COLO668 (cell line): Measurements from ENCODE around the gene GRWD1.

ENCODE experiments used
- DNase-seq: peaks from one replicate; lab custom pipeline; 2025; ENCODE audit not compliant: unreplicated experiment; lab: John Stamatoyannopoulos, UW

The GRWD1 gene

DNA sequence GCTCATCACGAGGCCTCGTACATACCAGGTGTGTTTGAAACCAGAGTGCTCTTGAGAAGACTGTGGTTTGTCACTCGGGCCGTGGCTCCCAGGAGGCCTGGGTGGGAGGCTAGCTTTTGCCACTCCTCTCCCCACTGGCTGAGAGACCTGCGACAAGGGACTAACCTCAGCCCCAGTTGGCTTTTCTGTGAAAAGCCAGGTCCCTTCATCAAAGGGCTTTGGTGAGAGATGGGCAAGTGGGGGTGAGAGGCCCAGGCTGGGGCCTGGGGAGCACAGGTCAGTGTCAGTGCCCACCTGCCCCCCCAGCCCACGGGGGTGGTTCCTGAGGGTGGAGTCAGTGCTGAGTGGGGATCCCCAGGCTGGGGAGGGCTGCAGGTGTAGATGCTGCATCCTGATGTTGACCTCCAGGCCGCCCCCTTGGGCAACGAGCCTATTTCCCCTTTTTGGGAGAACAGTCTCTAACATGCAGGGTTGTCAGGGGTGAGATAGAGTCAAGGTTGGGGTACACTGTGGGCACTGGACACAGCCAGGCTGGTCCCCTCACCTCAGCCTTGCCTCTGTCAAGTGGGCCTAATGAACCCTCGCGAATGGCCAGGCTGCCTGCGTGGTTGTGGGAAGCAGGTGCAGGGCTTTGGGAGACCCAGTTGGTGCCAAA lies 10.3 kb downstream of the GRWD1 start:
- no peak for DNase-seq

- no peak for DNase-seq
These were observed 11.1 kb downstream of the GRWD1 start for GRCh38 chr19:48456864-48457263.

GRCh38 chr19:48458016-48458415 lies 12.2 kb downstream of the GRWD1 start:
- DNase-seq = no peak

DNA sequence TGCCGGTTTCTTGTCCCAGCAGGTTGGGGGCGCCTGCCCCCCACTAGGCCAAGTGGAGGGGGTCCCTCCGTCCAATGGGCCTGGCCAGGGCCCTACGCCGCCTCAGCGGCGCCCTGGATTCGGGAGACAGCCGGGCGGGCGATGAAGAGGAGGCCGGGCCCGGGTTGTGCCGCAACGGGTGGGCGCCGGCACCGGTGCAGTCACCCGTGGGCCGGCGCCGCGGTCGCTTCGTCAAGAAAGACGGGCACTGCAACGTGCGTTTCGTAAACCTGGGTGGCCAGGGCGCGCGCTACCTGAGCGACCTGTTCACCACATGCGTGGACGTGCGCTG lies 15.8 kb downstream of the GRWD1 start:
- no peak for DNase-seq

GRCh38 chr19:48461982-48462655 lies 16.3 kb downstream of the GRWD1 start:
- peak; percentile 31 for DNase-seq

DNA sequence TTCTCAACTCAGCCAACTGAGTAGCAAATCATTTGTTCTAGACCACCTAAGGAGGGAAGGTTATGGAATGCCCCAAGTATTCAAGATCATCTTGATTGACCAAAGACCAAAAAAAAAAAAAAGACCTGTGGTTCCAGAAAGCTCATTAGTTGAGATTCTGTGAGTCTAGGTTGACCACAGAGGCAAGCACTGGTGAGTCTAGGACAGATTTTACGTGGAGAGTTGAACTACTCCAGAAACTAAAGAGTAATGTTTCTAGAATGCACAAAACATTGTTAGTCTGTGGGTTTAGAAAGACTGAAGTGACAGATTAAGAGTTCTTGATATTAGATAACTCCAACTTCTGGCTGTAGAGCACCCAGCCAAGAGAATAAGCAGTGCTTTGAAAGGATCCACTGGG lies 19.4 kb downstream of the GRWD1 start:
- no peak for DNase-seq

- no peak for DNase-seq
These were observed 21.0 kb downstream of the GRWD1 start for GRCh38 chr19:48466561-48467325.

DNA sequence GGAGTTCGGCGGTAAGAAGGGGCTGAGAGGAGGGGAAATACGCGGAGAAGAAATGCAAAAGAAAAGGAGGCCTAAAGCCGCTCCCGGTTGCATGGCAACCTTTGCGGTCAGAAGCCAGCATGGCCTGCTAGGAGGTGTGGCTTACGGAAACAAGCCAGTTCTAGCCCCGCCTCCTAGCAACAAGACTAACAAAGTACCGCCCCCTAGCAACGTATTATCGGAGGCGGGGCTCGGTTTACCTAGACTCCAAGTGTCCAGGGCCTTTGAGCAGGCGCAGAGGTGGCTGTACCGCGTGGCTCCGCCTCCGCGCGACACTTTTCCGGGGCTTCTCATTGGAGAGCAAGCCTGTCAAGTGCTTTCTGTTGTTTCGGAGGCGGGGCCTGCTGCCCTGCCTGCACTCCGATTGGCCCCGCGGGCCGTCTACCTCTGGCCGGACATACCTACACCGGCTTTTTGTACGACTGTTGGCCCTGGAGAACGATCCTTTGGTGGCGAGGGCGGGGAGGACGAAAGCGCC lies 23.0 kb downstream of the GRWD1 start:
- DNase-seq = peak; percentile 99

DNA sequence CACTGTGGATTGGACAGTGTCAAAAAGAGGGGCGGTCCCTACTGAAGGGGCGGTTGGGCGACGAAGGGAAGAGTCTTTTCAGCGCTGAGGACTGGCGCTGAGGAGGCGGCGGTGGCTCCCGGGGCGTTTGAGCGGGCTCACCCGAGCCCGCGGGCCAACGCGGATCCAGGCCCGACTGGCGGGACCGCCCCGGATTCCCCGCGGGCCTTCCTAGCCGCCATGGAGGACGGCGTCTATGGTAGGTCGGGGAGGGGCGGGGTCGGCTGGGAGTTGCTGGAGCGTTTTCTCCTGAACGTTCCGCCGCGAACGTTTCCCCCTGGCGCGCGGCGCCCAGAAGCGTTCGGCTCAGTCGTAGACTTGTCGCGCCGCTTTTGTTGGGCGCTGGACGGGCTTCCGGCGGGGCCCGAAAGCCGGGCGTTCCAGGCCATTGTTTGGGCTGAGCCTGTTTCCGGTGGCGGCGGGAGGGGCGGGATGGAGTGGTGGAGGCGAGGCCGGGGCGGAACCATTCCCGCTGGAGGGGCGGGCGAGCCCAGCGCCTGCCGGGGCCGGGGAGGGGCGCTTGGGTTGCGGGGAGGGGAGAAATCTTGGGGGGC lies 23.6 kb downstream of the GRWD1 start, which contains the start of gene CYTH2:
TSS of gene CYTH2 (plus strand) at position 81 of the 593 bp plus-strand sequence. CDS start at position 220, 139 bp downstream.
- DNase-seq = peak; percentile 87

GRCh38 chr19:48469934-48470680 lies 24.3 kb downstream of the GRWD1 start:
- DNase-seq = no peak

- DNase-seq = no peak
These were observed 25.1 kb downstream of the GRWD1 start for GRCh38 chr19:48470856-48471255.

GRCh38 chr19:48471836-48472235 lies 26.1 kb downstream of the GRWD1 start:
- DNase-seq = no peak

- no peak for DNase-seq
These were observed 27.6 kb downstream of the GRWD1 start for GRCh38 chr19:48473161-48473966.

DNA sequence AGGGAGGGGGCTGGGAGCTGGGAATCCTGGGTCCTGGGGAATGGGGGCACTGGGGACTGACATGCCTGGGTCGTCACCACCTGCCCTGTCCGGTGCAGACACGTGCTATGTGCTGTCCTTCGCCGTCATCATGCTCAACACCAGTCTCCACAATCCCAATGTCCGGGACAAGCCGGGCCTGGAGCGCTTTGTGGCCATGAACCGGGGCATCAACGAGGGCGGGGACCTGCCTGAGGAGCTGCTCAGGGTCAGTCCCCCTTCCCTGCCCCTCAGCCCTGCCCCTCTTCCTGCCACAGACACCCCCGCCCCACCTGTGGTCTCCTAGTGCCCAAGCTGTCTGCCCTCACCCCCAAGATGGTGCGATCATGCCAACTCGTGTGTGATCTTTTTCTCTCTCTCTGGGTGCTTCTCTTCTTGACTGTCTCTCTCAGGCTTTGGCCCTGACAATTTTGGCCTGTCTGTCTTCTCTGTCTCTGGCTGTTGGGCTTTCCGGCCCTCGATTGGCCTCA lies 28.4 kb downstream of the GRWD1 start:
- no peak for DNase-seq

DNA sequence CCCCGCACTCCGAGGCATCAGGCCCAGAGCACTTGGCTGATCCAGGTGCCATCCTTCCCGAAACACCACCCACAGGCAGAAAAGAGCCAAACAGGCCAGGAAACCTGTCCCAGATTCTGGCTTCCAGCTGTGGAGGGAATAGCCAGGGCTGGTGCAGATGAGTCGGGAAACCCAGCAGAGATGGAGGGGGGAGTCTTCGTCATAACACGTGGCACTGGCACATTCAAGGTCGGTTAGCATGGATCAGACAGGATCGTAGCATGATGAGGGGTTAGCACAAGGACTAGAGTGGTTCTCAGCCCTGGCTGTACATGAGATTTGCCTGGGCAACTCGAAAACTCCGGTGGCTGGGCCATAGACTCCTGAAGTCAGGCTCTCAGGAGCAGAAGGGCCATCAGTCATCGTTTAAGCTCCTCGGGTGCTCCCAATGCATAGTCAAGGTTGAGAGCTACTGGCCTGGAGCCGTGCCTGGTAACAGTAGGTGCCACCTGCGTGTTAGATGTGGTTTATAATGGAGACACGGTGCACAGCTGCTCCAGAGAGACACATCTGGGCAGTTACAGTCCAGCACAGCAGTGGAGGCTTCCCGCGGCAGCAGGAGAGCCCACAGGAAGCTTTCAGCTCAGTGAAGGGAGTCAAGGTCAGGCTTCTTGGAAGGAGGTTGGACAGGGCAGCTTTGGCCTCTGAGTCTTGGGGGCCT lies 29.7 kb downstream of the GRWD1 start:
- no peak for DNase-seq

DNA sequence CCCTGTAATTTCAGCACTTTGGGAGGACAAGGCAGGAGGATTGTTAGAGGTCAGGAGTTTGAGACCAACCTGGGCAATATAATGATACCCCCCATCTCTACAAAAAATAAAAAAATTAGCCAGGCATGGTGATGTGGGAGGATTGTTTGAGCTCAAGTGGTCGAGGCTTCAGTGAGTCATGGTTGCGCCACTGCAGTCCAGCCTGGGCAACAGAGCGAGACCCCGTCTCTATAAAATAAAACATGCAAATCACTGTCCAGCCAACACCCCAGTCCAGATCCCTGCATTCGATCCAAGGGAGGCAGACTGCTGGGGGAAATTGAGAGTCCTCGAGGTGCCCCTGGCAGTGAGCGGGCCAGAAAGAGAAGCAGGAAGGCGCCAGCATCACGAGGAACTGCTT lies 30.4 kb downstream of the GRWD1 start:
- DNase-seq = no peak

- DNase-seq = no peak
These were observed 31.4 kb downstream of the GRWD1 start for GRCh38 chr19:48477067-48477685.

GRCh38 chr19:48477698-48478338 lies 32.0 kb downstream of the GRWD1 start:
- DNase-seq = no peak
